ENCODE data around the gene CATSPERB.

Gene CATSPERB

DNA sequence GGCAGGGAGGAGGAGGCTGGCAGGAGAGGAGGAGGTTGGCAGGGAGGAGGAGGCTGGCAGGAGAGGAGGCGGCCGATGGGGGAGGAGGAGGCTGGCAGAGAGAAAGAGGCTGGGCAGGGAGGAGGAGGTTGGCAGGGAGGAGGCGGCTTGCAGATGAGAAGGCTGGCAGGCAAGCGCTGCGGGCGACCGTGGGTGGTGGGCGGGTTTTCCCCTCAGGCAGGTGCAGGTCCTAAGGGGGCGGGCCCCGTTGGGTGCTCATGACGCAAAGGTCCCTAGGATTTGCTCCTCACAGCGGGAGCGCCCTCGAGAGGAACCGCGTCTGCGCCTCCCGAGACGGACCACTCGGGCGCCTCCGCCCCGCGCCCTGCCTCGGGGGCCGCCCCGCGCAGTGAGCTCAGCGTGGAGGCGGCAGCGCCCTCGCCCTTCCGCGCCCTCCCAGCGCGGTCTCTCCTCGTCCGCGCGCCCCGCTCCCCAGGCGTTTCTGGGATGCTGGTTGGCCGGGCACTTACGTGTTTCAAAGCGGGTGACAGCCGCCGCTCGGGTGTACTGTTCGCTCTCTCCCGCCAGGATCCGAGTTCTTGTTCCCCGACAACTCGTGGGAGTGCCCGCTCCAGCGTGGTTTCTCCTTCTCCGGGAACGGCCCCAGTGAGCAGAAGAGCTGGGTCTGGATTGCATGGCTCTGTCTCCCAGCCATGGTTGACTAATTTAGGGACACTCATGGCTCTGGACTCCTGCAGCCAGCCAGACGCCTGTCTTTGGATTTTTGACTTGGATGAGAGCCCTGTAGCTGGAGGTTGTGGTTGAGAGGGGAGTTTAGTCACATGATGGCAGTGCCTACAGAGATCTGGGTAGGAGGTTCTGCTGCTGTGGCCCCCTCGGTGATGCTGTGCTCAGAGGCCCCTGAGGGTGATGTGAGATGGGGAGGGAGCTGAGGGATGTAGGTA, 157.7 kb downstream of the CATSPERB start (continued):
- TF ChIP-seq REST (tag by site-specific recombination; IDR thresholded peaks at IDR 0.05): no peak
- peak; percentile 89 for TF ChIP-seq ZIC2 (tag by site-specific recombination; IDR thresholded peaks at IDR 0.05)
- TF ChIP-seq ZNF624 (tag by site-specific recombination; IDR thresholded peaks at IDR 0.05): no peak
- TF ChIP-seq OVOL3 (tag by site-specific recombination; IDR thresholded peaks at IDR 0.05): no peak
- TF ChIP-seq ZNF585B (tag by site-specific recombination; IDR thresholded peaks at IDR 0.05): no peak
- no peak for TF ChIP-seq ZNF362 (tag by site-specific recombination; IDR thresholded peaks at IDR 0.05)
- TF ChIP-seq ZBTB48 (tag by site-specific recombination; IDR thresholded peaks at IDR 0.05): peak; percentile 90
- no peak for TF ChIP-seq ZNF626 (tag by site-specific recombination; IDR thresholded peaks at IDR 0.05)
- TF ChIP-seq ZNF791 (tag by site-specific recombination; IDR thresholded peaks at IDR 0.05): no peak
- TF ChIP-seq BCL11A (tag by site-specific recombination; IDR thresholded peaks at IDR 0.05; ENCODE audit: low read depth): no peak
- peak; percentile 67 for TF ChIP-seq KLF16 (tag by site-specific recombination; IDR thresholded peaks at IDR 0.05)
- TF ChIP-seq ZNF19 (tag by site-specific recombination; IDR thresholded peaks at IDR 0.05; ENCODE audit: low read depth): no peak
- no peak for TF ChIP-seq SCRT2 (tag by site-specific recombination; IDR thresholded peaks at IDR 0.05)
- TF ChIP-seq ZNF366 (tag by site-specific recombination; conservative IDR thresholded peaks at IDR 0.05): no peak; the same call in 1 of the 2 replicates
- no peak for TF ChIP-seq ZNF548 (tag by site-specific recombination; IDR thresholded peaks at IDR 0.05)
- TF ChIP-seq ZNF664 (tag by site-specific recombination; IDR thresholded peaks at IDR 0.05): no peak
- TF ChIP-seq ZEB2 (tag by site-specific recombination; IDR thresholded peaks at IDR 0.05): 0 out of 2 replicates have a peak, but pooled peaks have one; percentile 10
- TF ChIP-seq ZNF449 (tag by site-specific recombination; IDR thresholded peaks at IDR 0.05): peak; percentile 89
- TF ChIP-seq ZBTB44 (tag by site-specific recombination; IDR thresholded peaks at IDR 0.05): no peak
- TF ChIP-seq ZNF157 (tag by site-specific recombination; IDR thresholded peaks at IDR 0.05): no peak
- TF ChIP-seq ZNF23 (tag by site-specific recombination; IDR thresholded peaks at IDR 0.05; ENCODE audit: borderline replicate concordance): no peak
- TF ChIP-seq, protein P1, sequence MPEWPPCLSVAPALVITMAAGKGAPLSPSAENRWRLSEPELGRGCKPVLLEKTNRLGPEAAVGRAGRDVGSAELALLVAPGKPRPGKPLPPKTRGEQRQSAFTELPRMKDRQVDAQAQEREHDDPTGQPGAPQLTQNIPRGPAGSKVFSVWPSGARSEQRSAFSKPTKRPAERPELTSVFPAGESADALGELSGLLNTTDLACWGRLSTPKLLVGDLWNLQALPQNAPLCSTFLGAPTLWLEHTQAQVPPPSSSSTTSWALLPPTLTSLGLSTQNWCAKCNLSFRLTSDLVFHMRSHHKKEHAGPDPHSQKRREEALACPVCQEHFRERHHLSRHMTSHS (tag by site-specific recombination; IDR thresholded peaks at IDR 0.05): no peak
- no peak for TF ChIP-seq ZNF501 (tag by site-specific recombination; IDR thresholded peaks at IDR 0.05)
- TF ChIP-seq ZNF341 (tag by site-specific recombination; IDR thresholded peaks at IDR 0.05; ENCODE audit: low read depth): peak; percentile 79
- TF ChIP-seq ZNF221 (tag by site-specific recombination; IDR thresholded peaks at IDR 0.05; ENCODE audit: borderline replicate concordance): no peak
- no peak for TF ChIP-seq ZNF621 (tag by site-specific recombination; IDR thresholded peaks at IDR 0.05)
- TF ChIP-seq ZNF37A (tag by site-specific recombination; IDR thresholded peaks at IDR 0.05): no peak
- peak; percentile 55 for TF ChIP-seq ZBTB20 (tag by site-specific recombination; IDR thresholded peaks at IDR 0.05)
- no peak; the same call in 1 of the 2 replicates for TF ChIP-seq MYNN (tag by site-specific recombination; IDR thresholded peaks at IDR 0.05; ENCODE audit: borderline replicate concordance)
- no peak for TF ChIP-seq ZFP37 (tag by site-specific recombination; IDR thresholded peaks at IDR 0.05)
- TF ChIP-seq ZNF560 (tag by site-specific recombination; IDR thresholded peaks at IDR 0.05; ENCODE audit: borderline replicate concordance): no peak
- 0 out of 2 replicates have a peak, but pooled peaks have one; percentile 27 for TF ChIP-seq ZNF184 (tag by site-specific recombination; IDR thresholded peaks at IDR 0.05)

Measured in HEK293 (cell line).